ENCODE data around the gene DNAJC21. TPM values are rescaled to one million over a fixed set of nuclear protein-coding genes. Genes with fewer than 3 reads are reported as not detected.

DNAJC21 gene
- total RNA-seq, 1 experiment from 2014 or later, result 21.8 TPM

DNA sequence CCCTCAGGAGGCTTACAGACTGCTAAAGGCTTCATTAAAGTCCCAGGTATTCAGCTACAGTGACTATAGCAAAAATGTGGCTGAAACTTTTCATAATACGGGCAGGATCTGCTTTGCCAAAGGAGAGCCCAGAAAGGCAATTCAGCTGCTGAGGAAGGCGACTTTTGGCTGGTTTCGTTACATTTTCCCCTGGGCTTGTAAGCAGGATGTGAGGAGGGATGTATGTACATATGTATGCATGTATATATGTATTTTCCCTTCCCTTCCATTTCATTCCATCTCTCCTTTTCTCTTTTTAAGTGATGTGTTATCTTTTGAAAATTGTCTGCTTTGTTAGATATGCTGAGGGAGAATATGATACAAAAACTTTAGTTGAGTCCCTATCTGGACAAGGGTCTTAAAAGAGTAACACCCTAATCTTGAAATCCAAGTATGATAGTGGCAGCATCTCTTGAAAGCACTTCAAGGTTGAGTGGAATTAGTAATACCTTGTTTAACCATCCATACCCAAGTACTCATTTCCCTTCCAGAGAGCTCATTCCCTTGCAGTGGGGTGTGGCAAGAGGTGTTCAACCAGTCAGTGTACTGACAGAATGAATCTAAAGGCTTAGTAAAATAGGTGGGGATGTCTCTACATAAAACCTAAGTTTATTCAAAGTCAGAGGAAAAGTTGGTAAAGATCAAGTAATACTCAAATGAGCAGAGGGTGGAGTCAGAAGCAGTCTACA is 42.8 kb upstream of the DNAJC21 start:
- Histone ChIP-seq H3K4me3 (ENCODE audit: low read length) (no peak overlapping the region), H3K9ac (ENCODE audit: low read length) (no peak overlapping the region), H3K4me2 (ENCODE audit: low read length) (no peak overlapping the region), H3K79me2 (ENCODE audit: low read length) (no peaks in the 10 kb centered on the region), H3K36me3 (ENCODE audit: low read depth, low read length) (no peaks in the 10 kb centered on the region), H2AFZ (ENCODE audit: low read length) (no peak overlapping the region), H3K27ac (ENCODE audit: low read length) (no peak overlapping the region), H3K9me3 (ENCODE audit: low read length) (no peaks in the 10 kb centered on the region), H3K27me3 (ENCODE audit: low read length) (no peaks in the 10 kb centered on the region), H3F3A (ENCODE audit: low read length, unreplicated experiment) (no peaks in the 10 kb centered on the region), H4K20me1 (ENCODE audit: low read length) (no peaks in the 10 kb centered on the region), H3K9me2 (replicated peaks; ENCODE audit: low read length) (no peaks in the 10 kb centered on the region), H3K4me1 (ENCODE audit: insufficient read depth, low read length) (no peaks in the 10 kb centered on the region)
- DNase-seq (no peak), ATAC-seq (no peak)
- intact Hi-C loops (cut with micrococcal nuclease), result no loop called here
- TF ChIP-seq EZH2 (IDR thresholded peaks at IDR 0.05; ENCODE audit: low read length, unreplicated experiment) (no peak), EZH2phosphoT487 (IDR thresholded peaks at IDR 0.05; ENCODE audit: borderline replicate concordance, low read length) (no peak)
- TF ChIP-seq, protein P1, sequence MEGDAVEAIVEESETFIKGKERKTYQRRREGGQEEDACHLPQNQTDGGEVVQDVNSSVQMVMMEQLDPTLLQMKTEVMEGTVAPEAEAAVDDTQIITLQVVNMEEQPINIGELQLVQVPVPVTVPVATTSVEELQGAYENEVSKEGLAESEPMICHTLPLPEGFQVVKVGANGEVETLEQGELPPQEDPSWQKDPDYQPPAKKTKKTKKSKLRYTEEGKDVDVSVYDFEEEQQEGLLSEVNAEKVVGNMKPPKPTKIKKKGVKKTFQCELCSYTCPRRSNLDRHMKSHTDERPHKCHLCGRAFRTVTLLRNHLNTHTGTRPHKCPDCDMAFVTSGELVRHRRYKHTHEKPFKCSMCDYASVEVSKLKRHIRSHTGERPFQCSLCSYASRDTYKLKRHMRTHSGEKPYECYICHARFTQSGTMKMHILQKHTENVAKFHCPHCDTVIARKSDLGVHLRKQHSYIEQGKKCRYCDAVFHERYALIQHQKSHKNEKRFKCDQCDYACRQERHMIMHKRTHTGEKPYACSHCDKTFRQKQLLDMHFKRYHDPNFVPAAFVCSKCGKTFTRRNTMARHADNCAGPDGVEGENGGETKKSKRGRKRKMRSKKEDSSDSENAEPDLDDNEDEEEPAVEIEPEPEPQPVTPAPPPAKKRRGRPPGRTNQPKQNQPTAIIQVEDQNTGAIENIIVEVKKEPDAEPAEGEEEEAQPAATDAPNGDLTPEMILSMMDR (conservative IDR thresholded peaks at IDR 0.05; ENCODE audit: low read depth, low read length), result no peak
- no TSS peak for BruUV-seq (replicated peaks)
- CTCF ChIA-PET, result no interaction called here
- POLR2A ChIA-PET (ENCODE audit: unreplicated experiment), result no interaction called here

GRCh38 chr5:34889394-34889793 is 40.0 kb upstream of the DNAJC21 start:
- Histone ChIP-seq H3K4me3 (ENCODE audit: low read length) (no peak overlapping the region), H3K36me3 (ENCODE audit: low read depth, low read length) (no peaks in the 10 kb centered on the region), H4K20me1 (ENCODE audit: low read length) (no peaks in the 10 kb centered on the region), H3K9me3 (ENCODE audit: low read length) (no peaks in the 10 kb centered on the region), H3K27me3 (ENCODE audit: low read length) (no peaks in the 10 kb centered on the region), H3K9ac (ENCODE audit: low read length) (no peak overlapping the region), H3K79me2 (ENCODE audit: low read length) (no peaks in the 10 kb centered on the region), H3K4me2 (ENCODE audit: low read length) (no peak overlapping the region), H3K9me2 (replicated peaks; ENCODE audit: low read length) (no peaks in the 10 kb centered on the region), H3K27ac (ENCODE audit: low read length) (no peak overlapping the region), H3K4me1 (ENCODE audit: insufficient read depth, low read length) (no peaks in the 10 kb centered on the region), H2AFZ (ENCODE audit: low read length) (no peak overlapping the region), H3F3A (ENCODE audit: low read length, unreplicated experiment) (no peaks in the 10 kb centered on the region)
- intact Hi-C loops (cut with micrococcal nuclease), result no loop called here
- ChIA-PET CTCF (no interaction called here), POLR2A (ENCODE audit: unreplicated experiment) (no interaction called here)
- no TSS peak for BruUV-seq (replicated peaks)
- no peak for ATAC-seq
- TF ChIP-seq, protein P1 (conservative IDR thresholded peaks at IDR 0.05; ENCODE audit: low read depth, low read length), result no peak
- DNase-seq, result no peak

- ATAC-seq (no peak), DNase-seq (no peak)
- Histone ChIP-seq H4K20me1 (ENCODE audit: low read length) (no peaks in the 10 kb centered on the region), H3K4me3 (ENCODE audit: low read length) (no peak overlapping the region), H2AFZ (ENCODE audit: low read length) (no peak overlapping the region), H3K9me2 (replicated peaks; ENCODE audit: low read length) (no peaks in the 10 kb centered on the region), H3K79me2 (ENCODE audit: low read length) (no peaks in the 10 kb centered on the region), H3K4me2 (ENCODE audit: low read length) (no peak overlapping the region), H3K27me3 (ENCODE audit: low read length) (no peaks in the 10 kb centered on the region), H3K36me3 (ENCODE audit: low read depth, low read length) (no peaks in the 10 kb centered on the region), H3K9me3 (ENCODE audit: low read length) (no peaks in the 10 kb centered on the region), H3K9ac (ENCODE audit: low read length) (no peak overlapping the region), H3K4me1 (ENCODE audit: insufficient read depth, low read length) (no peaks in the 10 kb centered on the region), H3F3A (ENCODE audit: low read length, unreplicated experiment) (no peaks in the 10 kb centered on the region), H3K27ac (ENCODE audit: low read length) (no peak overlapping the region)
- no peak for TF ChIP-seq EZH2 (IDR thresholded peaks at IDR 0.05; ENCODE audit: low read length, unreplicated experiment)
- TF ChIP-seq, protein P1 (conservative IDR thresholded peaks at IDR 0.05; ENCODE audit: low read depth, low read length), result no peak
- no peak for TF ChIP-seq EZH2phosphoT487 (IDR thresholded peaks at IDR 0.05; ENCODE audit: borderline replicate concordance, low read length)
- no TSS peak for BruUV-seq (replicated peaks)
- CTCF ChIA-PET, result no interaction called here
- intact Hi-C loops (cut with micrococcal nuclease), result no loop called here
- POLR2A ChIA-PET (ENCODE audit: unreplicated experiment), result no interaction called here
These were observed 37.4 kb upstream of the DNAJC21 start for GRCh38 chr5:34891981-34892380.
